K562 (cell line): ENCODE data around the gene TAP2. TPM values are rescaled to one million over a fixed set of nuclear protein-coding genes. Genes with fewer than 3 reads are reported as not detected.

Experiments used
- ARID2 ChIP-seq: fragments of 450-650 bp; IDR thresholded peaks from 2 replicates; pipeline ENCODE4 v1.6.1; 2017; ENCODE audit warnings: antibody characterized with exemption, mild to moderate bottlenecking
- ARID3A ChIP-seq: IDR thresholded peaks from 2 replicates; pipeline ENCODE4 v1.6.1; 2012; ENCODE audit warnings: low read depth, low read length, improper control_type of control experiment, borderline replicate concordance
- CCNT2 ChIP-seq: IDR thresholded peaks from 2 replicates; pipeline ENCODE4 v1.6.1; 2011; ENCODE audit warnings: borderline replicate concordance, low read depth, mild to moderate bottlenecking, moderate library complexity, mixed read lengths, low read length; ENCODE audit not compliant: insufficient read length; ENCODE audit errors: extremely low read depth
- CTCF ChIP-seq, 3 experiments: IDR thresholded peaks in 2 of 3; conservative IDR thresholded peaks in 1 of 3; 2 replicates each; pipeline ENCODE4 v1.5.1; 2011 to 2012; ENCODE audit warnings: low read length in 3 of 3, mild to moderate bottlenecking in 3 of 3, control low read depth in 2 of 3, improper control_type of control experiment in 1 of 3, inconsistent platforms in 1 of 3, low read depth in 1 of 3, mixed read lengths in 1 of 3, moderate library complexity in 1 of 3; ENCODE audit not compliant: insufficient read depth in 2 of 3
- DEAF1 ChIP-seq: fragments of 450-650 bp; formaldehyde crosslinking; IDR thresholded peaks from 2 replicates; pipeline ENCODE4 v1.4.0; 2020; ENCODE audit warnings: mild to moderate bottlenecking, moderate library complexity
- RCOR1 ChIP-seq, 2 experiments: IDR thresholded peaks; 2 replicates each; pipeline ENCODE4 v1.6.1; 2012; ENCODE audit warnings: low read depth in 2 of 2, low read length in 2 of 2, borderline replicate concordance in 1 of 2, improper control_type of control experiment in 1 of 2
- REST ChIP-seq, 2 experiments: fragments of 450-650 bp; formaldehyde crosslinking in 1 of 2; IDR thresholded peaks; 2 replicates each; pipeline versions ENCODE4 v1.4.0 to v1.6.1; 2014 to 2020; ENCODE audit warnings: mild to moderate bottlenecking in 2 of 2, borderline replicate concordance in 1 of 2, low read depth in 1 of 2
- RNF2 ChIP-seq: sonication (generic); IDR thresholded peaks from 2 replicates; pipeline ENCODE4 v1.6.1; 2016
- SMC3 ChIP-seq: conservative IDR thresholded peaks from 2 replicates; pipeline ENCODE4 v1.6.1; 2011; ENCODE audit warnings: low read depth, low read length, improper control_type of control experiment; ENCODE audit not compliant: insufficient read depth
- ZFP36 ChIP-seq: fragments of 150-350 bp; IDR thresholded peaks from 2 replicates; pipeline ENCODE4 v1.6.1; 2018; ENCODE audit warnings: low read length, low read depth; ENCODE audit not compliant: partially characterized antibody
- polyA plus RNA-seq, 8 experiments: library from polyadenylated mRNA; depleted of rRNA in 4 of 8; stranded (reverse) in 5 of 8; unstranded in 3 of 8; fragments of >200 nt; fragmentation: Nextera tagmentation in 2 of 8; fragmentation: Illumina TruSeq in 1 of 8; extraction: Ambion mirVana in 2 of 8; extraction: Trizol in 1 of 8; gene quantifications; 2 replicates each; pipeline versions ENCODE4 v1.2.1 to v1.2.3, GENCODE V29; 2011 to 2014; ENCODE audit warnings: inconsistent platforms in 1 of 8, missing spikeins in 1 of 8
- total RNA-seq, 7 experiments: library from RNA; depleted of rRNA in 6 of 7; stranded (reverse); fragments of >200 nt in 6 of 7; fragmentation: Illumina TruSeq in 2 of 7; extraction: Trizol in 2 of 7; gene quantifications; 2 replicates each; pipeline versions ENCODE4 v1.2.1 to v1.2.3, GENCODE V29; 2011 to 2021; ENCODE audit warnings: low replicate concordance in 1 of 7

TAP2 gene
- total and polyA plus RNA-seq, 9 of the 15 experiments (the other 6 are each of a cell fraction or from before 2014, with no cell fraction given): 2.0 to 53.5 (median 19.6) TPM

GRCh38 chr6:32868257-32868788 is 29.8 kb upstream of the TAP2 start (continued):
- peak; percentile 82 to 98 (median 89) for TF ChIP-seq CTCF (IDR thresholded peaks at IDR 0.05 in 2 of 3, conservative IDR thresholded peaks at IDR 0.05 in 1 of 3; ENCODE audit: insufficient read depth in 2 of 3, low read depth in 1 of 3, low read length in 3 of 3)
- TF ChIP-seq ARID2: peak; percentile 80; the same call in 1 of the 2 replicates
- TF ChIP-seq DEAF1 (CRISPR knock-in tag): peak; percentile 96
- TF ChIP-seq REST (IDR thresholded peaks at IDR 0.05; ENCODE audit: borderline replicate concordance): peak; percentile 87
- no peak for TF ChIP-seq REST (CRISPR knock-in tag; IDR thresholded peaks at IDR 0.05; ENCODE audit: low read depth)
- TF ChIP-seq CCNT2: no peak
- 0 out of 2 replicates have a peak, but pooled peaks have one; percentile 19 for TF ChIP-seq RNF2
- TF ChIP-seq RCOR1 (IDR thresholded peaks at IDR 0.05; ENCODE audit: borderline replicate concordance in 1 of 2, low read depth in 2 of 2, low read length in 2 of 2): peak in 1 of 2 experiments; percentile 29; a peak in 1 of 4 replicates
- peak; percentile 23; the same call in 1 of the 2 replicates for TF ChIP-seq ARID3A
- TF ChIP-seq SMC3: peak; percentile 92
- TF ChIP-seq ZFP36: no peak
